ENCODE results near the gene GPR137.

The GPR137 gene

GRCh38 chr11:64288353-64288750 lies 2.7 kb downstream of the GPR137 start:
- no peak for DNase-seq

- no peak for DNase-seq
Observed at GRCh38 chr11:64289002-64289564, 3.4 kb downstream of the GPR137 start.

GRCh38 chr11:64290352-64291261 lies 5.0 kb downstream of the GPR137 start:
- no peak for DNase-seq

- DNase-seq, result no peak
Observed at GRCh38 chr11:64291262-64291751, 5.7 kb downstream of the GPR137 start, which contains the start of gene KCNK4. Gene KCNK4 (plus strand): TSS chr11:64291302. CDS start chr11:64293019, 1,717 bp downstream.

- DNase-seq, result no peak
Observed at GRCh38 chr11:64291752-64292459, 6.3 kb downstream of the GPR137 start.

- DNase-seq, result no peak
Observed at GRCh38 chr11:64292460-64293254, 7.0 kb downstream of the GPR137 start.

GRCh38 chr11:64294774-64295173 lies 9.1 kb downstream of the GPR137 start:
- DNase-seq, result no peak

GRCh38 chr11:64295760-64296159 lies 10.1 kb downstream of the GPR137 start:
- no peak for DNase-seq

- DNase-seq, result no peak
Observed at GRCh38 chr11:64296236-64296635, 10.6 kb downstream of the GPR137 start.

GRCh38 chr11:64296830-64297698 lies 11.4 kb downstream of the GPR137 start:
- no peak for DNase-seq

- DNase-seq, result no peak
Observed at GRCh38 chr11:64297699-64298358, 12.2 kb downstream of the GPR137 start.

GRCh38 chr11:64298966-64299846 lies 13.6 kb downstream of the GPR137 start:
- no peak for DNase-seq

GRCh38 chr11:64299847-64300648 lies 14.4 kb downstream of the GPR137 start, which contains the start of gene CATSPERZ:
Gene CATSPERZ (plus strand): TSS chr11:64300358. CDS start chr11:64300411, 53 bp downstream.
- no peak for DNase-seq

GRCh38 chr11:64303109-64304031 lies 17.7 kb downstream of the GPR137 start:
- DNase-seq, result no peak

GRCh38 chr11:64304032-64304315 lies 18.3 kb downstream of the GPR137 start:
- DNase-seq, result no peak

- DNase-seq, result peak; percentile 61
Observed at GRCh38 chr11:64304316-64305072, 18.8 kb downstream of the GPR137 start.

GRCh38 chr11:64305075-64305690 lies 19.5 kb downstream of the GPR137 start, which contains the start of gene ESRRA:
Gene ESRRA (plus strand): TSS chr11:64305524. CDS start chr11:64307180, 1,656 bp downstream.
- DNase-seq, result peak; percentile 100
